ENCODE data around the gene CDHR1.
"Not testable (repeated sequence)": the region's sequence is repeated elsewhere in the genome, so short reads cannot be mapped to it uniquely, and the experiment has no call there.

The CDHR1 gene

GRCh38 chr10:84194424-84195043, at the start of gene CDHR1:
Gene CDHR1 (plus strand): TSS chr10:84194537. CDS start chr10:84194761, 224 bp downstream.
- DNase-seq (ENCODE audit: low read depth in 2 of 2), result peak; percentile 15 to 16

GRCh38 chr10:84147347-84147746, 47.0 kb upstream of the CDHR1 start:
- no peak for DNase-seq (ENCODE audit: low read depth in 2 of 2)

- not testable (repeated sequence) for DNase-seq (ENCODE audit: low read depth in 2 of 2)
These were observed 46.2 kb upstream of the CDHR1 start for GRCh38 chr10:84148006-84148597.

GRCh38 chr10:84149854-84150253, 44.5 kb upstream of the CDHR1 start:
- DNase-seq (ENCODE audit: low read depth in 2 of 2), result no peak

- DNase-seq (ENCODE audit: low read depth in 2 of 2), result no peak
These were observed 41.6 kb upstream of the CDHR1 start for GRCh38 chr10:84152769-84153168.

GRCh38 chr10:84155521-84155920, 38.8 kb upstream of the CDHR1 start:
- DNase-seq (ENCODE audit: low read depth in 2 of 2), result no peak

GRCh38 chr10:84156009-84156408, 38.3 kb upstream of the CDHR1 start:
- no peak for DNase-seq (ENCODE audit: low read depth in 2 of 2)

GRCh38 chr10:84156768-84157167, 37.6 kb upstream of the CDHR1 start:
- DNase-seq (ENCODE audit: low read depth in 2 of 2), result peak; percentile 31 to 42

- no peak for DNase-seq (ENCODE audit: low read depth in 2 of 2)
These were observed 36.3 kb upstream of the CDHR1 start for GRCh38 chr10:84158061-84158460.

GRCh38 chr10:84158550-84158949, 35.8 kb upstream of the CDHR1 start:
- no peak for DNase-seq (ENCODE audit: low read depth in 2 of 2)

- no peak for DNase-seq (ENCODE audit: low read depth in 2 of 2)
These were observed 35.2 kb upstream of the CDHR1 start for GRCh38 chr10:84159076-84159685.

- no peak for DNase-seq (ENCODE audit: low read depth in 2 of 2)
These were observed 33.5 kb upstream of the CDHR1 start for GRCh38 chr10:84160663-84161362.

- no peak for DNase-seq (ENCODE audit: low read depth in 2 of 2)
These were observed 30.3 kb upstream of the CDHR1 start for GRCh38 chr10:84163996-84164395.

GRCh38 chr10:84164442-84164841, 29.9 kb upstream of the CDHR1 start:
- no peak for DNase-seq (ENCODE audit: low read depth in 2 of 2)

GRCh38 chr10:84166620-84167288, 27.6 kb upstream of the CDHR1 start:
- DNase-seq (ENCODE audit: low read depth in 2 of 2), result no peak

- not testable (repeated sequence) for DNase-seq (ENCODE audit: low read depth in 2 of 2)
These were observed 27.1 kb upstream of the CDHR1 start for GRCh38 chr10:84167289-84167653.

GRCh38 chr10:84168382-84168781, 26.0 kb upstream of the CDHR1 start:
- DNase-seq (ENCODE audit: low read depth in 2 of 2), result not testable (repeated sequence)

- not testable (repeated sequence) for DNase-seq (ENCODE audit: low read depth in 2 of 2)
These were observed 23.1 kb upstream of the CDHR1 start for GRCh38 chr10:84171237-84171636.

- DNase-seq (ENCODE audit: low read depth in 2 of 2), result not testable (repeated sequence)
These were observed 22.5 kb upstream of the CDHR1 start for GRCh38 chr10:84171700-84172466.

GRCh38 chr10:84172467-84173356, 21.6 kb upstream of the CDHR1 start:
- no peak for DNase-seq (ENCODE audit: low read depth in 2 of 2)
